PC-9 (cell line): ENCODE measurements around the gene VSIG2.

Experiments
- CTCF ChIP-seq: fragments of 200-600 bp; sonication (generic); conservative IDR thresholded peaks from 2 replicates; pipeline ENCODE4 v1.6.1; 2017; ENCODE audit warnings: mixed run types, antibody characterized with exemption, mild to moderate bottlenecking, moderate library complexity
- EZH2 ChIP-seq: fragments of 200-600 bp; sonication (generic); IDR thresholded peaks from 2 replicates; pipeline ENCODE4 v1.8.0; 2017; ENCODE audit warnings: antibody characterized with exemption, low read depth

DNA sequence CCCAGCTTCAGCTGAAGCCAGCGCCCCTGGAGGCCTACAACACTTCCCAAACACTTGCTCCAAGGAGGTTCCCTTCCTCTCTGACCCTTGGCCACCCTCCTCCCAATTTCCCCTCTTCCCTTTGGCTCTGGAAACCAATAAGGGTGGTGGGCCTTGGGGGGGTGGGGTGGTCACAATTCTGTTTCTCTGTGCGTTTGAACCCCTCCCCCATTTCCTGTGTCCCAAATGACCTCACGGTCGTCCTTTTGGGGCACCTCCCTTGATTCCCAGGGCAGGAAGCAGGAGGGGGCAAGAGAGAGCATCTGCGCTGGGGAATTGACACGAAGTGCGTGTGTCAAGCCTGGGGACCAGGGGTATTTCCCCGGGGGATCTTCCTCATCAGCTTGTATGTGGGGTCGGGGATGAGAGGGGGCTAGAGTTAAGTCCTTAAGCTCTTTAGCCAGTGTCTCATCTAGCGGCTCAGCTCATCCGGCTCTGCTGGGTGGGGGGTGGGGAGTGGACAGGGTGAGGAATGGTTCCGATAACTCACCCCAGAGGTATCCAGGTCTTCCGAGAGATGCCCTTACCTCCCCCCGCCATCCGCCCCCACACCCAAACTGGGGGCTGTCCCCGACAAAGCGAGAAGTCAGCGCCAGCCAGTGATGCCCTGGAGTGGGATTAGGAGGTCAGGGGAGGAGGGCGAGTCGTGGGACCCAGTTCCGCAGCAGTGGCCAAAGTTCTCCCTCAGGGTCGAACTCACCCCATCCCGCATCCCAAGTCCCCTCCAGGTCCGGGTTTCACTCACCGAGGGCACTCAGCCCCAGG lies 9.4 kb upstream of the VSIG2 start:
- TF ChIP-seq CTCF (no peak), EZH2 (no peak)
